Measurements from ENCODE around the gene FBN1.

The FBN1 gene

GRCh38 chr15:48650931-48651330, 5.4 kb upstream of the FBN1 start:
- no peak for DNase-seq

GRCh38 chr15:48647962-48648361, 2.5 kb upstream of the FBN1 start:
- no peak for DNase-seq

GRCh38 chr15:48646331-48646730, 822 bp upstream of the FBN1 start:
- no peak for DNase-seq

- DNase-seq = peak; percentile 61
These were observed 517 bp downstream of the FBN1 start for GRCh38 chr15:48644827-48645557.

GRCh38 chr15:48644467-48644826, 1.1 kb downstream of the FBN1 start:
- DNase-seq = no peak

GRCh38 chr15:48643776-48644466, 1.6 kb downstream of the FBN1 start:
- DNase-seq = no peak

- no peak for DNase-seq
These were observed 2.3 kb downstream of the FBN1 start for GRCh38 chr15:48643206-48643605.

GRCh38 chr15:48642795-48643194, 2.7 kb downstream of the FBN1 start:
- DNase-seq = no peak

- DNase-seq = no peak
These were observed 4.1 kb downstream of the FBN1 start for GRCh38 chr15:48641416-48641815.

- no peak for DNase-seq
These were observed 6.5 kb downstream of the FBN1 start for GRCh38 chr15:48638963-48639362.

GRCh38 chr15:48637639-48638038, 7.9 kb downstream of the FBN1 start:
- no peak for DNase-seq

GRCh38 chr15:48636511-48636910, 9.0 kb downstream of the FBN1 start:
- DNase-seq = peak; percentile 65

GRCh38 chr15:48634893-48635292, 10.6 kb downstream of the FBN1 start:
- no peak for DNase-seq

GRCh38 chr15:48634096-48634495, 11.4 kb downstream of the FBN1 start:
- DNase-seq = no peak

- DNase-seq = no peak
These were observed 12.9 kb downstream of the FBN1 start for GRCh38 chr15:48632651-48633050.

- no peak for DNase-seq
These were observed 14.2 kb downstream of the FBN1 start for GRCh38 chr15:48631176-48631770.

GRCh38 chr15:48630245-48630644, 15.3 kb downstream of the FBN1 start:
- no peak for DNase-seq

- DNase-seq = no peak
These were observed 16.7 kb downstream of the FBN1 start for GRCh38 chr15:48628832-48629231.

- DNase-seq = no peak
These were observed 18.1 kb downstream of the FBN1 start for GRCh38 chr15:48627260-48627940.

- DNase-seq = no peak
These were observed 20.4 kb downstream of the FBN1 start for GRCh38 chr15:48625126-48625525.

GRCh38 chr15:48624700-48625099, 20.8 kb downstream of the FBN1 start:
- DNase-seq = no peak

GRCh38 chr15:48623456-48623855, 22.1 kb downstream of the FBN1 start:
- no peak for DNase-seq

GRCh38 chr15:48622237-48622636, 23.3 kb downstream of the FBN1 start:
- DNase-seq = no peak

GRCh38 chr15:48619446-48619845, 26.1 kb downstream of the FBN1 start:
- no peak for DNase-seq
